HG03103 (cell line): ENCODE results near the gene SRBD1.
A peak's percentile ranks its signal among the peaks of the same experiment; 100 is the strongest.

Experiments used
- ATAC-seq: cut with Tn5 transposase; IDR thresholded peaks from one replicate; pipeline ENCODE4 v1.9.1; 2021; ENCODE audit warnings: low read depth; ENCODE audit not compliant: unreplicated experiment

The SRBD1 gene

DNA sequence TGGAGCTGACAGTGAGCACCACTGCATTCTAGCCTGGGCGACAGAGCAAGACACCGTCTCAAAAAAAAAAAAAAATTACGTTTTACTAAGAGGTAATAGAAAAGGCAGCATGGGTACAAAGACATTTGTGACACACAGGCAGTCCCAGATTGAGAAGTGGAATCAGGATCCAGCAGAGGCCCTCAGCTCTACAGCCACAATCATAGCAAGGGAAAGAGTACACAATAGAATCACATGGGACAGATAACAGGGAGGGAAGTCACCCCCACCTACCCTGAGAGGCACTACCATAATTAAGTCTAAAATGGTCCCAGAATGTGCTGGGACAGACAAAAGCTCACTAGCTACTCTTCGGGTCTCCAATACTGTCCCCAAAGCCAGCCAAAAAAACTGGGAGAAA lies 12.5 kb downstream of the SRBD1 start:
- no peak for ATAC-seq

DNA sequence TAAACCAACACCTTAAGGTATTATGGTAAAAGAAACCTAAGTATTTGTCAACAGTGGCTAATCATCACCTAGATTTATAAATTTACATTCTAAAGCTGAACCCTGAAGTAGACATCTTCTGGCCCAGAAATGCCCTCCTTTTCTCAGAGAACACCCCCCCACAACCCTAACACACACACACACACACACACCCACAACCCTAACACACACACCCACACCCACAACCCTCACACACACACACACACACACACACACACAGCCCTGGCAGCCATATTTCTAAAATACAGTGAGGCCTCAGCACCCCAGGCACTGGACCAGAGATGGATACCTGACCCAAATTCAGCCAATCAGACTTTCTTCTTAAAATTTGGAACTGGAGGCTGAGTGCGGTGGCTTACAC lies 14.3 kb downstream of the SRBD1 start:
- no peak for ATAC-seq

DNA sequence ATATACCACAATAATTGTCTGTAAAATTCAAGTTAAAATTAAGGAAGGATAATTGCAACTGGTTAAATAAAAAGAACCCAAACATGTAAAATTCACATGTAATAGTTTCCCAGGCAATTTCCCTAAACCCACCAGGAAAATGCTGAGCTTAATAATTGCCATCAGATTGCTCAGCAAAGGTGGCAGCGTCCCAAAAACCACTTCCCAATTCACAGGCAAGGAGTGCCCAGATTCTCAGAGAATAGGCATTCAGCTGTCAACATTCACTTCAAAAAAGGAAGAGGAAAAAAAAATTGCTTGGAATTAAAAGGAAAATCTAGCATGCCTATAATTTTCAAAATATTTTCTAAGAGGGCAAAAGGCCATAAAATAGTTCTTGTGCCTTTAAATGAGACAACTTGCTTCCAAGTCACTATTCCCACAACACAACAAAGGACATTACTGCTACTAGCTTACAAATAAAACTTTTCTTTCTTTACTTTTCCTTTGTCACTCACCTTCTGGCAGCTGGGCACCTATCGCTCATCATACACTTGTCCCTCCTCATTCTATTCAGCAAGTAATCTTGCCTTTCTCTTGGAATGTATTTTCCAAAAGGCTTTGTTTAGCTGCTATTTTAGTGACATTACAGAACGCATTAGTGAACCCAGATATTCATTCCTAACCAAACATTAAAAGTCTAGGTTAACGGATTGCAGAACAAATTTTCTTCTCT lies 15.2 kb downstream of the SRBD1 start:
- no peak for ATAC-seq

- no peak for ATAC-seq
These were observed 20.0 kb downstream of the SRBD1 start for GRCh38 chr2:45591073-45591472.

DNA sequence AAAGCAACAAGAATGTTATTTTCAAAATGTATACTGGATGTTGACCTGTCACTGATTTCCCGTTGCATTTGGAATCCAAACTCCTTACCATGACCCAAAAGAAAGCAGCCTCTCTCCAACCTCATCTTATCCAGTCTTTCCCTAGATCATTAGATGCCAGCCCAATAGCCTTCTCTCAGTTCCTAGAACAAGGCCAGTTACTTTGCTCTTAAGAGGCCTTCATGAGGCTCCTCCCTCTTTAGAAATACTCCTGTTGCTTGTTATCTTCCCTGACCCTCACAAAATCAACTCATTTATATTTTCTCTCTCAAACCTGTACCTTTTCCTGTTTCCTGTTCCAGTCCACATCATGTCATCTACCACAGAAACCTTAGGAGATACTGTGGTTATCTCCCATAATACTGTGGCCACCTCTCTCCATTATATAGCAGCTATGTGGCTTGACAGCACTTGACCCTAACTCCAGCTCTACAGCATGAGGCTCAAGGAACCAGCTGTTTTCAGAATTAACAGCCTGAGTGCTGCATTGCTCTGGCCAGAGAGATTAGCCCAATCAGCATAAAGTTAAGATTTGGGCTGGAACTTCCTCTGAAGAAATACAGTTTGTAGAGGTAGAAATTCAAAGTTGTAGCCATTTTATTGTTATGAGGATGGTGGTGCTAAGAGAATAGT lies 22.8 kb downstream of the SRBD1 start:
- no peak for ATAC-seq

DNA sequence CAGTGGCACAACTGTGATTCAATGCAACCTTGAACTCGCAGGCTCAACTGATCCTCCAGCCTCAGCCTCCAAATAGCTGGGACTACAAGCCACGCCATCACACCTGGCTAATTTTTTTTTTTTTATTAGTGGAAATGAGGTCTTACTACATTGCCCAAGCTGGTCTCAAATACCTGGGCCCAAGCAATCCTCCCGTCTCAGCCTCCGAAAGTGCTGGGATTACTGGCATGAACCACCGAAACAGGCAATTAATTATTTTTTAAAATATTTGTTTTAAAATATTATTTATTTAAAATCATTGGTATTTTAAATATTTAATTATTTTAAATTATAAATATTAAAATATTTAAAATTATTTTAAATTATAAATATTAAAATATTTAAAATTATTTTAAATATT lies 24.5 kb downstream of the SRBD1 start:
- no peak for ATAC-seq

GRCh38 chr2:45585267-45585861 lies 25.7 kb downstream of the SRBD1 start:
- no peak for ATAC-seq

DNA sequence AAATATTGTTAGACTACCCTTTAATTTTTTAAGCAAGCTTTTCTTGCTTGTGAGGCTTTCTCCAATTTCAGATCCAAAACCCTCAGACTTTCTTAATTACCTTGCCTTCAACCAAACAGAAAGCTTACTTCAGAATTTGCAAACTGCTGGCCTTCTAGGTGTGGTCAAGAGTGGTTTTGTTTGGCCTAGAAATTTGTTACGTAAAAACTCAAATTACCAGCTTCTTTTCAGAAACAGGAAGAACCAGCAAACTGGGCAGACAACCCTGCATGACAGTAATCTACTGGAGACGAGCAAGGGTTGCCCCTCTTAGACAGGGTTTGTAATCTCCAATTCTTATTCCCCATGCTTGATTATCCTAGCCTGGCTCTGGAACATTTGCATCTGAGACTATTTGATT lies 27.1 kb downstream of the SRBD1 start:
- no peak for ATAC-seq

GRCh38 chr2:45582522-45582921 lies 28.5 kb downstream of the SRBD1 start:
- no peak for ATAC-seq

DNA sequence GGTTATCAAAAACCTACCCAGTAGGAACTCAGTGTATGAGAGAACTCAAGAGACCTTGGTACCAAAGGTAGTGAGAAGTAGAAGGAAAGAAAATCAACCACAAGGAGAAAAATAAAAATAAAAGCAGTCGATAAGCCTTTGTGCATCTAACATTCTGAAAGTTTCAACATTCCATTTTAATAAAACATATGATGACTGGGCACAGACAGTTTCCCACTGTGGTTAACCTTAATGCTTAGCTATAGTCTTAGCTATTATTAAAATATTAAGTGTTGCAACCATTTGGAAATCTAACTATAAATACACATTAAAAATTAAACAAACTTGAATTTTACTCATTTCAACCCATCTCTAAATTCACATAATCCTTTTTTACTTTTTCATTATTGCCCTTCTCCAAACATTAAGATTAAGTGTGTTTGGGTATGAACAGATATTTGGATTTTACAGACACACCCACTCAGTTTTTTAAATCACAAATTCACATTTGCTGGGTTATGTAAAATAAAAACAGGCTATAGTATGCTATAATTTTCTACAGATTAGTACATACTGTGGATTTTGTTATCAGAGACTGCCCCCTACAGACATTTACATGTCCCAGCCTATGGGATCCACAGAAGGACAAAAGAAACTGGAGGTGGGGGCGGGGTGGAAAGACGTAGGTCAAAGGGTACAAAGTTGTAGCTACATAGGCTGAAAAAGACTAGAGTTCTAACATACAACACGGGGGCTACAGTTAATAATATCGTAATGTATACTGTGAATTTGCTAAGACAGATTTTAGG lies 32.8 kb downstream of the SRBD1 start:
- ATAC-seq = no peak

GRCh38 chr2:45577441-45577840 lies 33.6 kb downstream of the SRBD1 start:
- ATAC-seq = no peak

DNA sequence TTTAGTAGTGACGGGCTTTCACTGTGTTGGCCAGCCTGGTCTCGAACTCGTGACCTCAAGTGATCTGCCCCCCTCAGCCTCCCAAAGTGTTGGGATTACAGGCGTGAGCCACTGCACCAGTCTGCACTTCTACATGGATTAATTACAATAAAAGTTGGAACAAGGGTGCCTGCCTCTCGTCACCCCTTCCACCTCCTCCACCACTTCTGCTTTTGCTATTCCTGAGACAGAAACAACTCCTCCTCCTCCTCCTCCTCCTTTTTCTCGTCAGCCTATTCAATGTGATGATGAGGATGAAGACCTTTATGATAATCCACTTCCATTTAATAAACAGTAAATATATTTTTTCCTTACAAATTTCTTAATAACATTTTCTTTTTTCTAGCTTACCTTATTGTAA lies 35.2 kb downstream of the SRBD1 start:
- ATAC-seq = no peak

- ATAC-seq = no peak
These were observed 38.1 kb downstream of the SRBD1 start for GRCh38 chr2:45572979-45573378.

- no peak for ATAC-seq
These were observed 39.1 kb downstream of the SRBD1 start for GRCh38 chr2:45571940-45572339.

- no peak for ATAC-seq
These were observed 40.3 kb downstream of the SRBD1 start for GRCh38 chr2:45570671-45571334.

DNA sequence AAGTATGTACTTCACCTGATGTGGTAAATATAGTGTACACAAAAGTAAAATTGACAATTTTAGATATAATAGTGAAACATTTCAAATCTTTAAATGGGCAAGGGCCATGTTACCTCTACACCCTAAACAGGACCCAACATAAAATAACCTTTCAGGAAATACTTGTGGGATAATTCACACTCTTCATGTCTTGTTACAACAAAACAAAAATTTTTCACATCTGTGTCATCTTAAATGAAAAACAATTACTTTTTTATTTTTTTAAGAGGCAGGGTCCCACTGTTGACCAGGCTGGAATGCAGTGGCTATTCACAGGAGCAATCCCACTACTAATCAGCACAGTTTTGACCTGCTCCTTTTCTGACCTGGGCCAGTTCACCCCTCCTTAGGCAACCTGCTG lies 42.1 kb downstream of the SRBD1 start:
- no peak for ATAC-seq

GRCh38 chr2:45567974-45568789 lies 42.9 kb downstream of the SRBD1 start:
- peak; percentile 89 for ATAC-seq

GRCh38 chr2:45567288-45567963 lies 43.6 kb downstream of the SRBD1 start:
- ATAC-seq = no peak

DNA sequence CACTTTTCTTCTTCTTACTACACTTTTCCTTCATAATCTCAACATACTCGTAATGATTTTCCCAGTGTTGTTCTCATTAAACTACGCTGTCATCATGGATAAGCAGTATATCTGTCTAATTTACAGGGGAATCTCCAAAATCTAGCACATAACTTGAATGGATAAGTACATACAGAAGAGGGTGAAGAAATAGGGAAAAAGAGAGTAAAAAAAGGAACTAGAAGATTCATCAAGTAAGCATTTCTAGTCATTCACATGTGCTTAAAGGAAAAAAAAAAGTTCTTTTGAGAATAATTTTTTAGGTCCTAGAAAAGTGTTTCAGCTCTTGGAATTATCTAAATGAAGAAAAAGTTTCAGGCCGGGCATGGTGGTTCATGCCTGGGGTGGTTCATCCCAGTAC lies 51.6 kb downstream of the SRBD1 start:
- no peak for ATAC-seq
